ENCODE results near the gene CDH19. TPM values are rescaled to one million over a fixed set of nuclear protein-coding genes. Genes with fewer than 3 reads are reported as not detected.

The CDH19 gene
- total RNA-seq, 6 experiments from 2014 or later, result not detected

DNA sequence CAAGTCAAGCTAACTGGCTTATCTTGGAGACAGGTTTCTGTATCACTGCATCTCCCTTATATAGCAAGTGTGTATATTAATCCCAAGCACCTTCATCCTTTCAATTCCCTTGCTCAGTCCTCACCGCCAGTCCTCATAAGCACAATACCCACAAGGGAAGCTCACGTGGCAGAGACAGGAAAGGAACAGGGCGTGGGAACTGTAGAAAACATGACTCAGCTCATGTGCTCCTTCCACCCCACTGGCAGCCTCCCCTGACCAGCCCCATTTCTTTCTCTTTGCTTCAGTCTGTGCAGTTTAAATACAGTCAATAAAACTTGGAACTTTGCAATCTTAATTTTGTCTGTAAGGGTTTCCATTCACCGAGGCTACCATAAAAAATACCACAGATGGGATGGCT is 36.5 kb upstream of the CDH19 start:
- TF ChIP-seq, protein P1, sequence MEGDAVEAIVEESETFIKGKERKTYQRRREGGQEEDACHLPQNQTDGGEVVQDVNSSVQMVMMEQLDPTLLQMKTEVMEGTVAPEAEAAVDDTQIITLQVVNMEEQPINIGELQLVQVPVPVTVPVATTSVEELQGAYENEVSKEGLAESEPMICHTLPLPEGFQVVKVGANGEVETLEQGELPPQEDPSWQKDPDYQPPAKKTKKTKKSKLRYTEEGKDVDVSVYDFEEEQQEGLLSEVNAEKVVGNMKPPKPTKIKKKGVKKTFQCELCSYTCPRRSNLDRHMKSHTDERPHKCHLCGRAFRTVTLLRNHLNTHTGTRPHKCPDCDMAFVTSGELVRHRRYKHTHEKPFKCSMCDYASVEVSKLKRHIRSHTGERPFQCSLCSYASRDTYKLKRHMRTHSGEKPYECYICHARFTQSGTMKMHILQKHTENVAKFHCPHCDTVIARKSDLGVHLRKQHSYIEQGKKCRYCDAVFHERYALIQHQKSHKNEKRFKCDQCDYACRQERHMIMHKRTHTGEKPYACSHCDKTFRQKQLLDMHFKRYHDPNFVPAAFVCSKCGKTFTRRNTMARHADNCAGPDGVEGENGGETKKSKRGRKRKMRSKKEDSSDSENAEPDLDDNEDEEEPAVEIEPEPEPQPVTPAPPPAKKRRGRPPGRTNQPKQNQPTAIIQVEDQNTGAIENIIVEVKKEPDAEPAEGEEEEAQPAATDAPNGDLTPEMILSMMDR (IDR thresholded peaks at IDR 0.05), result no peak
- no peak for DNase-seq
- Mint-ChIP-seq H3K4me3 (no peak overlapping the region), H3K27me3 (ENCODE audit: insufficient read depth) (no peaks in the 10 kb centered on the region), H3K4me1 (ENCODE audit: low read depth) (no peaks in the 10 kb centered on the region), H3K36me3 (ENCODE audit: low read depth) (0 out of 2 replicates have a peak, but pooled peaks cover 4% of the 10 kb centered on the region), H3K9me3 (peaks cover 50% of the 10 kb centered on the region), H3K27ac (no peak overlapping the region)

GRCh38 chr18:66638856-66639629 is 35.2 kb upstream of the CDH19 start:
- Mint-ChIP-seq H3K27ac (no peak overlapping the region), H3K9me3 (peaks cover 45% of the 10 kb centered on the region), H3K4me1 (ENCODE audit: low read depth) (no peaks in the 10 kb centered on the region), H3K36me3 (ENCODE audit: low read depth) (0 out of 2 replicates have a peak, but pooled peaks cover 4% of the 10 kb centered on the region), H3K27me3 (ENCODE audit: insufficient read depth) (no peaks in the 10 kb centered on the region), H3K4me3 (no peak overlapping the region)
- TF ChIP-seq, protein P1 (IDR thresholded peaks at IDR 0.05), result no peak
- no peak for DNase-seq

DNA sequence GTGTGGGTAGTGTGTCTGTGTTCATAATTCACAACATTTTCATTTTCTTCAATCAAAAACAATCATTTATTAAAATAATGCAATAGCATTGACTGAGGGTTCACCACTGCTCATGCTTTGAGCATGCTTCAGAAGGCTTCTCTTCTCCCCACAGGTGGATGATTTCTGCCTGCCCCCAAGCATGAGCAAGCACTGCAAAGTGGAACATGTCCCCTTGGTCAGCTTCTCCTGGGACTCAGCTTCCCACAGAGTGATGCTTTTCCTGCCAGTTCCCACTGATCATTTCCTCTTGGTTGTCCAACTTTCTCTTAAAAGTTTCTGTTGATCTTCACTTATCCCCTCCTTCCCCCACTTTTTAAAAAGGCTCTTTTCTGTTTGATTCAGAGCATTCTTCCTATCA is 31.5 kb upstream of the CDH19 start:
- Mint-ChIP-seq H3K27me3 (ENCODE audit: insufficient read depth) (no peaks in the 10 kb centered on the region), H3K36me3 (ENCODE audit: low read depth) (no peaks in the 10 kb centered on the region)

GRCh38 chr18:66632756-66633155 is 28.9 kb upstream of the CDH19 start:
- Mint-ChIP-seq H3K27me3 (ENCODE audit: insufficient read depth) (no peaks in the 10 kb centered on the region), H3K9me3 (peaks cover 34% of the 10 kb centered on the region), H3K27ac (no peak overlapping the region), H3K4me3 (no peak overlapping the region), H3K4me1 (ENCODE audit: low read depth) (no peaks in the 10 kb centered on the region), H3K36me3 (ENCODE audit: low read depth) (no peaks in the 10 kb centered on the region)
- TF ChIP-seq, protein P1 (IDR thresholded peaks at IDR 0.05), result no peak
- DNase-seq, result no peak

More for the DNA sequence above, 31.5 kb upstream of the CDH19 start:
- Mint-ChIP-seq H3K27ac (no peak overlapping the region), H3K9me3 (peaks cover 42% of the 10 kb centered on the region), H3K4me1 (ENCODE audit: low read depth) (no peaks in the 10 kb centered on the region), H3K4me3 (no peak overlapping the region)
- DNase-seq, result no peak
- TF ChIP-seq, protein P1 (IDR thresholded peaks at IDR 0.05), result no peak

DNA sequence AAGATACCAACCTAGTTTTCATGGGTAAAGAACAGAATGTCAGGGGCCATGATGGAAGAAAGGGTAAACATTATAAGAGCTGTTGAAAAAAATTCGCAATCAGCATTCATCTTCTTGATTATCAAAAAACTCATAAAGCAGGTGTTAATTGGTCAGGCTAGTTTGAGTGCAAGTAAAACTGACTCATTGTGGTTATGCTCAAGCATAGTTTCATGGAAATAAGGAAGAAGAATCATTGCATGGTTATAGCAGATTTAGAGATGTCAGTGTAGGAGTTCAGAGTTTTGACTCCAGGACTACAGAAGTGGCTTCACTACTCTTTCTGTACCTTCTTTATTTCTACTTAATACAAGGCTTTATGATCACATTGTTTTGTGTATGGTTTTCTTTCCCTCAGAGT is 26.9 kb upstream of the CDH19 start:
- H3K9me3 Mint-ChIP-seq, result peaks cover 33% of the 10 kb centered on the region
- TF ChIP-seq, protein P1 (IDR thresholded peaks at IDR 0.05), result no peak
- H3K36me3 Mint-ChIP-seq (ENCODE audit: low read depth), result no peaks in the 10 kb centered on the region
- H3K27ac Mint-ChIP-seq, result no peak overlapping the region
- H3K4me1 Mint-ChIP-seq (ENCODE audit: low read depth), result no peaks in the 10 kb centered on the region
- DNase-seq, result no peak
- H3K27me3 Mint-ChIP-seq (ENCODE audit: insufficient read depth), result no peaks in the 10 kb centered on the region
- H3K4me3 Mint-ChIP-seq, result no peak overlapping the region
